ENCODE results near the gene POLDIP2.

The POLDIP2 gene

GRCh38 chr17:28326114-28326513 lies 31.2 kb downstream of the POLDIP2 start:
- TF ChIP-seq ZFX (IDR thresholded peaks at IDR 0.05; ENCODE audit: borderline replicate concordance): no peak
- TF ChIP-seq CTCF (IDR thresholded peaks at IDR 0.05): no peak
- H3K27ac ChIP-seq: peak overlapping the region; percentile 56

GRCh38 chr17:28325211-28325610 lies 32.1 kb downstream of the POLDIP2 start:
- TF ChIP-seq CTCF (IDR thresholded peaks at IDR 0.05): no peak
- no peak for TF ChIP-seq ZFX (IDR thresholded peaks at IDR 0.05; ENCODE audit: borderline replicate concordance)
- H3K27ac ChIP-seq: peak overlapping the region; percentile 56

- TF ChIP-seq CTCF (IDR thresholded peaks at IDR 0.05) (no peak), ZFX (IDR thresholded peaks at IDR 0.05; ENCODE audit: borderline replicate concordance) (no peak)
- H3K27ac ChIP-seq: peak overlapping the region; percentile 18; the same call in 1 of the 2 replicates
Measured at GRCh38 chr17:28324781-28325180, 32.5 kb downstream of the POLDIP2 start.

- no peak for TF ChIP-seq ZFX (IDR thresholded peaks at IDR 0.05; ENCODE audit: borderline replicate concordance)
- TF ChIP-seq CTCF (IDR thresholded peaks at IDR 0.05): no peak
- peak overlapping the region; percentile 18; the same call in 1 of the 2 replicates for H3K27ac ChIP-seq
Measured at GRCh38 chr17:28324267-28324745, 33.0 kb downstream of the POLDIP2 start.

GRCh38 chr17:28320215-28321061 lies 36.9 kb downstream of the POLDIP2 start:
- TF ChIP-seq CTCF (IDR thresholded peaks at IDR 0.05) (no peak), ZFX (IDR thresholded peaks at IDR 0.05; ENCODE audit: borderline replicate concordance) (no peak)
- H3K27ac ChIP-seq: peak overlapping the region; percentile 85

GRCh38 chr17:28319598-28319935 lies 37.8 kb downstream of the POLDIP2 start:
- TF ChIP-seq CTCF (IDR thresholded peaks at IDR 0.05) (no peak), ZFX (IDR thresholded peaks at IDR 0.05; ENCODE audit: borderline replicate concordance) (no peak)
- H3K27ac ChIP-seq: peak overlapping the region; percentile 85

All from 22Rv1 (cell line).